ENCODE data around the gene USH2A.
"Not testable (repeated sequence)": the region's sequence is repeated elsewhere in the genome, so short reads cannot be mapped to it uniquely, and the experiment has no call there.

- not testable (repeated sequence) for TF ChIP-seq EZH2 (IDR thresholded peaks at IDR 0.05; ENCODE audit: insufficient read depth, poor library complexity, severe bottlenecking); EZH2phosphoT487 (IDR thresholded peaks at IDR 0.05; ENCODE audit: insufficient read depth, low read depth)
Measured at GRCh38 chr1:216340542-216340941, 82.7 kb downstream of the USH2A start.

All from GM23248 (cell line).